B cell (primary cell): ENCODE measurements around the gene GPHN. TPM values are rescaled to one million over a fixed set of nuclear protein-coding genes. Genes with fewer than 3 reads are reported as not detected.

Experiments used
- ATAC-seq: fragments of 200-7000 bp; cut with Tn5 transposase; one replicate; pipeline ENCODE4 v1.10.0; 2021; ENCODE audit warnings: low read depth, mild to moderate bottlenecking, moderate number of reproducible peaks, moderate library complexity
- CTCF ChIA-PET: fragments of 350-600 bp; sonication (Branson Sonifier 250); formaldehyde crosslinking; loops from one replicate; lab custom pipeline; 2021; ENCODE audit warnings: antibody characterized with exemption, inconsistent platforms; lab: Charles Lee
- POLR2A ChIA-PET: fragments of 350-600 bp; sonication (Branson Sonifier 250); formaldehyde crosslinking; loops from one replicate; lab custom pipeline; 2021; ENCODE audit warnings: antibody characterized with exemption; lab: Charles Lee
- DNase-seq: peaks from one replicate; pipeline ENCODE4 v3.0.0; 2013
- H2AFZ ChIP-seq: 2 replicates; pipeline ENCODE4 v1.6.1; 2012; ENCODE audit warnings: mild to moderate bottlenecking, low read depth, low read length; ENCODE audit not compliant: insufficient read depth, poor library complexity, severe bottlenecking
- H3K27ac ChIP-seq, 2 donors: 1 replicate in 1 of 2; 2 replicates in 1 of 2; pipeline ENCODE4 v1.5.1; 2012 to 2013; ENCODE audit warnings: low read length in 2 of 2, mild to moderate bottlenecking in 2 of 2, moderate library complexity in 1 of 2
- H3K27me3 ChIP-seq, 4 experiments: fragments of 200-600 bp in 1 of 4; sonication (generic) in 1 of 4; replicated peaks in 1 of 4; 1 replicate in 2 of 4; 2 replicates in 2 of 4; pipeline versions ENCODE4 v1.6.1 to v1.7.0; 2013 to 2016; ENCODE audit warnings: low read length in 3 of 4, mild to moderate bottlenecking in 2 of 4, mixed read lengths in 1 of 4, moderate library complexity in 1 of 4; ENCODE audit not compliant: insufficient read depth in 4 of 4, control insufficient read depth in 3 of 4; ENCODE audit errors: control extremely low read depth in 1 of 4
- H3K36me3 ChIP-seq, 2 experiments: replicated peaks in 1 of 2; 1 replicate in 1 of 2; 2 replicates in 1 of 2; pipeline versions ENCODE4 v1.6.1 to v1.7.1; 2013; ENCODE audit warnings: low read length in 1 of 2; ENCODE audit not compliant: insufficient read depth in 2 of 2, control insufficient read depth in 1 of 2; ENCODE audit errors: control extremely low read depth in 1 of 2, extremely low read depth in 1 of 2
- H3K4me1 ChIP-seq, 2 donors: fragments of 200-600 bp in 1 of 2; sonication (generic) in 1 of 2; 1 replicate in 1 of 2; 2 replicates in 1 of 2; pipeline versions ENCODE4 v1.5.1 to v1.6.1; 2013 to 2017; ENCODE audit warnings: low read length in 2 of 2; ENCODE audit not compliant: control insufficient read depth in 2 of 2, insufficient read depth in 2 of 2
- H3K4me2 ChIP-seq: replicated peaks from 2 replicates; pipeline ENCODE3; 2012; ENCODE audit warnings: mild to moderate bottlenecking, low read depth, low read length; ENCODE audit not compliant: poor library complexity, severe bottlenecking
- H3K4me3 ChIP-seq, 5 experiments: fragments of 200-600 bp in 1 of 5; sonication (generic) in 1 of 5; 1 replicate in 3 of 5; 2 replicates in 2 of 5; pipeline versions ENCODE4 v1.5.1 to v1.7.0; 2011 to 2016; ENCODE audit warnings: low read length in 4 of 5, mild to moderate bottlenecking in 4 of 5, low read depth in 2 of 5, control low read depth in 1 of 5, moderate library complexity in 1 of 5; ENCODE audit not compliant: insufficient read depth in 1 of 5; ENCODE audit errors: control extremely low read depth in 1 of 5, extremely low read depth in 1 of 5
- H3K79me2 ChIP-seq: fragments of 200-600 bp; sonication (generic); one replicate; pipeline ENCODE4 v1.6.0; 2016; ENCODE audit warnings: low read length; ENCODE audit not compliant: control insufficient read depth, insufficient read depth
- H3K9ac ChIP-seq: fragments of 200-600 bp; sonication (generic); 2 replicates; pipeline ENCODE4 v1.6.1; 2017; ENCODE audit warnings: mild to moderate bottlenecking, low read length, moderate library complexity
- H3K9me3 ChIP-seq, 3 donors: one replicate each; pipeline versions ENCODE4 v1.6.1 to v1.7.1; 2013; ENCODE audit warnings: low read length in 2 of 3; ENCODE audit not compliant: control insufficient read depth in 2 of 3, insufficient read depth in 1 of 3; ENCODE audit errors: control extremely low read depth in 1 of 3
- H4K20me1 ChIP-seq: 2 replicates; pipeline ENCODE4 v1.6.0; 2012; ENCODE audit warnings: mild to moderate bottlenecking, low read length; ENCODE audit not compliant: insufficient read depth, control insufficient read depth, poor library complexity, severe bottlenecking
- H3K27ac Mint-ChIP-seq: one replicate; pipeline ENCODE4 v1.8.0; 2021; ENCODE audit warnings: mixed read lengths
- H3K27me3 Mint-ChIP-seq: one replicate; pipeline ENCODE4 v1.8.0; 2021; ENCODE audit warnings: mixed read lengths
- H3K4me1 Mint-ChIP-seq: one replicate; pipeline ENCODE4 v1.8.0; 2021; ENCODE audit warnings: mixed read lengths
- H3K4me3 Mint-ChIP-seq: one replicate; pipeline ENCODE4 v1.8.0; 2021; ENCODE audit warnings: mixed read lengths
- H3K9me3 Mint-ChIP-seq: one replicate; pipeline ENCODE4 v1.8.0; 2022; ENCODE audit warnings: mixed read lengths; ENCODE audit not compliant: insufficient read depth
- EZH2 ChIP-seq: IDR thresholded peaks from 2 replicates; pipeline ENCODE4 v1.6.1; 2012; ENCODE audit warnings: borderline replicate concordance, low read depth, mild to moderate bottlenecking, moderate library complexity, low read length; ENCODE audit not compliant: insufficient read depth, poor library complexity, severe bottlenecking
- WGBS: methylation state at CpG from one replicate; pipeline ENCODE4 v1.1.5; 2013; ENCODE audit warnings: missing lambda C conversion rate; ENCODE audit not compliant: insufficient coverage; 5-methylcytosine and 5-hydroxymethylcytosine counted together
- intact Hi-C: fragments of 100-400 bp; cut with micrococcal nuclease; formaldehyde crosslinking; loops from one replicate; pipeline ENCODE4 v1.10.0; 2022
- polyA plus RNA-seq: library from polyadenylated mRNA; depleted of rRNA; stranded (reverse); fragments of >200 nt; gene quantifications from 2 replicates; pipeline ENCODE4 v1.2.3, GENCODE V29; 2012
- total RNA-seq, 2 donors: library from RNA; stranded (reverse); fragments of 120-200 nt in 1 of 2; gene quantifications; 1 replicate in 1 of 2; 2 replicates in 1 of 2; pipeline versions ENCODE4 v1.2.3 to v1.2.4, GENCODE V29; 2013 to 2022
- TF ChIP-seq, protein P1 (sequence below): fragments of 200-600 bp; IDR thresholded peaks from one replicate; pipeline ENCODE4 v1.8.0; 2022; ENCODE audit warnings: antibody characterized with exemption, mild to moderate bottlenecking

The GPHN gene
- total and polyA plus RNA-seq, 2 donors (not counting 1 experiment from before 2014, with no cell fraction given): 3.4 to 18.0 TPM

DNA sequence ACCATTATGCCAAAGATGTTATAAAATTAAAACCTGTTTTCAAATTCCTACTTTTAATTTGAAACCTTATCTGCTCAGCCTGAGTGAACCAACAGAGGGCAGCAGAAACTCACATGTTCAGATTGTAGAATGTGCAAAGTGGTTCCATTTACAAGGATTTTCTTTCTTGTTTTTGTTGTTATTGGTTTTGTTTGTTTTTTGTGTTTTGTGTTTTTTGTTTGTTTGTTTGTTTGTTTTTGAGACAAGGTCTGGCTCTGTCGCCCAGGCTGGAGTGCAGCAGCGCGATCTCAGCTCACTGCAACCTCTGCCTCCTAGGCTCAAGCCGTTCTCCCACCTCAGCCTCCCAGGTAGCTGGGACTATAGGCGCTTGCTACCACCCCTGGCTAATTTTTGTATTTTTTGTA, 658.5 kb downstream of the GPHN start:
- ChIA-PET CTCF (interaction anchor here (0.6 to 4.6 kb wide), 8 partner anchors 12 to 807 kb away, joined by 3 to 58 read pairs (median 3); no protein-coding TSS in a partner anchor), POLR2A (no interaction called here)
- H3K79me2 ChIP-seq: no peaks in the 10 kb centered on the region
- H2AFZ ChIP-seq: no peak overlapping the region
- no peaks in the 10 kb centered on the region for H4K20me1 ChIP-seq
- Mint-ChIP-seq H3K4me3 (no peak overlapping the region), H3K9me3 (peaks cover 2% of the 10 kb centered on the region), H3K27ac (no peak overlapping the region), H3K27me3 (no peaks in the 10 kb centered on the region), H3K4me1 (no peaks in the 10 kb centered on the region)
- H3K4me2 ChIP-seq: no peak overlapping the region
- no peaks in the 10 kb centered on the region for H3K9me3 ChIP-seq
- no peak overlapping the region for H3K9ac ChIP-seq
- no peak for TF ChIP-seq EZH2
- TF ChIP-seq, protein P1, sequence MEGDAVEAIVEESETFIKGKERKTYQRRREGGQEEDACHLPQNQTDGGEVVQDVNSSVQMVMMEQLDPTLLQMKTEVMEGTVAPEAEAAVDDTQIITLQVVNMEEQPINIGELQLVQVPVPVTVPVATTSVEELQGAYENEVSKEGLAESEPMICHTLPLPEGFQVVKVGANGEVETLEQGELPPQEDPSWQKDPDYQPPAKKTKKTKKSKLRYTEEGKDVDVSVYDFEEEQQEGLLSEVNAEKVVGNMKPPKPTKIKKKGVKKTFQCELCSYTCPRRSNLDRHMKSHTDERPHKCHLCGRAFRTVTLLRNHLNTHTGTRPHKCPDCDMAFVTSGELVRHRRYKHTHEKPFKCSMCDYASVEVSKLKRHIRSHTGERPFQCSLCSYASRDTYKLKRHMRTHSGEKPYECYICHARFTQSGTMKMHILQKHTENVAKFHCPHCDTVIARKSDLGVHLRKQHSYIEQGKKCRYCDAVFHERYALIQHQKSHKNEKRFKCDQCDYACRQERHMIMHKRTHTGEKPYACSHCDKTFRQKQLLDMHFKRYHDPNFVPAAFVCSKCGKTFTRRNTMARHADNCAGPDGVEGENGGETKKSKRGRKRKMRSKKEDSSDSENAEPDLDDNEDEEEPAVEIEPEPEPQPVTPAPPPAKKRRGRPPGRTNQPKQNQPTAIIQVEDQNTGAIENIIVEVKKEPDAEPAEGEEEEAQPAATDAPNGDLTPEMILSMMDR: peak; percentile 75
- H3K27me3 ChIP-seq: no peaks in the 10 kb centered on the region
- DNase-seq (peak; percentile 43), ATAC-seq (no peak)
- intact Hi-C loops: loop anchor here (1.0 to 10.0 kb wide), 2 partner anchors 120 to 538 kb away; partner anchors contain the start of gene RDH12
- no peak overlapping the region for H3K27ac ChIP-seq
- H3K36me3 ChIP-seq: no peaks in the 10 kb centered on the region
- H3K4me1 ChIP-seq: no peaks in the 10 kb centered on the region
- H3K4me3 ChIP-seq: no peak overlapping the region
- WGBS: 83% methylated on average over 3 of the region's 5 CpGs

DNA sequence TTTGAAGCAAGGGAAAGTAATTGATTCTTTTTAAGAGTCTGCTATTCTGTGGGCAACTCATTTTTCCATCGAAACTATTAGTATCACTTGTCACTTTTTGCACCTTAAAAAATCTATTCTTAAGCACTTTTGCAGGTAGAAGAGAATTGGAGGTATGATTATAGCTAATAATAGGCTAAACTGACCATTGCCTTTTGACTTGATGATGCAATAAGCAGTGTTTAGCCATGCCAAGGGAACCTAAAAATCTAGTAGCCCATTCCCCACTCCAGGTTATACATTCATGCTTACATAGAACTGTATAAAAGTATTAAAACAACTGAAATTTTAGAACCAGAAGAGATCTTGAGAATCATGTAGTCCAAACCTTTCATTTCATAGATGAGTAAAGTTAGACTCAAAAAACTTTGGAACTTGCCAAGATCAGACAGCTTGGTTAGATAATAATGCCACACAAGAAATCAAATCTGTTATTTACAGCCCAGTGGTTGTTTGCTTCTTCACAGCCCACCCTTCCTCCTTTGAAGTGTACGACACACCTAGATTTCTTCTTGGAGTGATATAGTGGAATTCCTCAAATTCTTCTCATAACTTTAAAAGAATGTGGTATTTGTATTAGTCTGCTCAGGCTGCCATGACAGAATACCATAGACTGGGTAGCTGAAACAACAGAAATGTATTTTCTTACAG, 659.6 kb downstream of the GPHN start:
- POLR2A ChIA-PET: no interaction called here
- Histone ChIP-seq H2AFZ (no peak overlapping the region), H3K4me2 (no peak overlapping the region), H3K27me3 (no peaks in the 10 kb centered on the region), H3K9me3 (peaks cover 0 to 10% (median 0%) of the 10 kb centered on the region in 3 donors), H3K4me3 (no peak overlapping the region), H3K27ac (no peak overlapping the region), H3K9ac (no peak overlapping the region), H4K20me1 (no peaks in the 10 kb centered on the region), H3K4me1 (no peaks in the 10 kb centered on the region), H3K79me2 (no peaks in the 10 kb centered on the region), H3K36me3 (no peaks in the 10 kb centered on the region)
- no peaks in the 10 kb centered on the region for H3K27me3 Mint-ChIP-seq
- no peak overlapping the region for H3K4me3 Mint-ChIP-seq
- intact Hi-C loops: loop anchor here (10.0 kb wide), 1 partner anchor 537 kb away; the partner anchor contains the start of gene RDH12
- H3K27ac Mint-ChIP-seq: no peak overlapping the region
- no CpG with 5 or more reads among the region's 2 CpGs for WGBS
- ATAC-seq (no peak), DNase-seq (no peak)
- TF ChIP-seq, protein P1: no peak
- TF ChIP-seq EZH2: no peak
- peaks cover 4% of the 10 kb centered on the region for H3K9me3 Mint-ChIP-seq
- H3K4me1 Mint-ChIP-seq: no peaks in the 10 kb centered on the region
- CTCF ChIA-PET: interaction anchor here (0.8 to 4.6 kb wide), 4 partner anchors 14 to 168 kb away, joined by 3 to 58 read pairs (median 4); no protein-coding TSS in a partner anchor
